CD4-positive, alpha-beta T cell (primary cell): ENCODE results near the gene PLET1. TPM values are rescaled to one million over a fixed set of nuclear protein-coding genes. Genes with fewer than 3 reads are reported as not detected.

Experiments used
- ATAC-seq: fragments of 200-7000 bp; cut with Tn5 transposase; one replicate; pipeline ENCODE4 v1.10.0; 2022; ENCODE audit warnings: mild to moderate bottlenecking; ENCODE audit not compliant: poor library complexity
- CTCF ChIA-PET: fragments of 350-600 bp; sonication (Branson Sonifier 250); formaldehyde crosslinking; loops from one replicate; lab custom pipeline; 2021; ENCODE audit warnings: antibody characterized with exemption, inconsistent platforms; lab: Charles Lee
- POLR2A ChIA-PET: fragments of 350-600 bp; sonication (Branson Sonifier 250); formaldehyde crosslinking; loops from one replicate; lab custom pipeline; 2021; ENCODE audit warnings: antibody characterized with exemption, inconsistent platforms; lab: Charles Lee
- DNase-seq, 14 experiments: peaks; one replicate each; pipeline ENCODE4 v3.0.0-alpha.2; 2013 to 2020; ENCODE audit warnings: mixed read lengths in 2 of 14
- H3K27ac ChIP-seq, 2 donors: one replicate each; pipeline versions ENCODE4 v1.5.1 to v1.7.0; 2013; ENCODE audit warnings: low read length in 2 of 2, low read depth in 1 of 2, mild to moderate bottlenecking in 1 of 2
- H3K27me3 ChIP-seq, 2 experiments: 1 replicate in 1 of 2; 2 replicates in 1 of 2; pipeline versions ENCODE4 v1.6.1 to v1.7.0; 2013; ENCODE audit warnings: low read length in 2 of 2, control low read depth in 1 of 2, mild to moderate bottlenecking in 1 of 2, moderate library complexity in 1 of 2; ENCODE audit not compliant: insufficient read depth in 2 of 2, control insufficient read depth in 1 of 2
- H3K36me3 ChIP-seq: one replicate; pipeline ENCODE4 v1.6.1; 2013; ENCODE audit warnings: low read length, control low read depth; ENCODE audit not compliant: insufficient read depth
- H3K4me1 ChIP-seq: one replicate; pipeline ENCODE4 v1.6.1; 2013; ENCODE audit warnings: low read length, control low read depth; ENCODE audit not compliant: insufficient read depth
- H3K4me3 ChIP-seq: one replicate; pipeline ENCODE4 v1.5.1; 2013; ENCODE audit warnings: mild to moderate bottlenecking, low read length, moderate library complexity
- H3K9me3 ChIP-seq, 2 experiments: 1 replicate in 1 of 2; 2 replicates in 1 of 2; pipeline versions ENCODE4 v1.6.1 to v1.7.0; 2013; ENCODE audit warnings: low read length in 2 of 2, mild to moderate bottlenecking in 2 of 2, control low read depth in 1 of 2, moderate library complexity in 1 of 2; ENCODE audit not compliant: control insufficient read depth in 1 of 2, insufficient read depth in 1 of 2
- H3K27ac Mint-ChIP-seq: one replicate; pipeline ENCODE4 v1.8.0; 2020; ENCODE audit warnings: mixed read lengths
- H3K27me3 Mint-ChIP-seq: one replicate; pipeline ENCODE4 v1.8.0; 2021; ENCODE audit warnings: mixed read lengths
- H3K36me3 Mint-ChIP-seq: one replicate; pipeline ENCODE4 v1.8.0; 2021; ENCODE audit warnings: low read depth, mixed read lengths
- H3K4me1 Mint-ChIP-seq: one replicate; pipeline ENCODE4 v1.8.0; 2021; ENCODE audit warnings: low read depth, mixed read lengths
- H3K4me3 Mint-ChIP-seq: one replicate; pipeline ENCODE4 v1.8.0; 2020; ENCODE audit warnings: mild to moderate bottlenecking, mixed read lengths
- H3K9me3 Mint-ChIP-seq: one replicate; pipeline ENCODE4 v1.8.0; 2020; ENCODE audit warnings: mixed read lengths
- intact Hi-C, 2 experiments: fragments of 100-400 bp; cut with DNase I in 1 of 2; cut with micrococcal nuclease in 1 of 2; formaldehyde crosslinking; loops; one replicate each; pipeline versions ENCODE4 v1.15.1 to v1.9.0; 2023 to 2025; cut with DNase I, micrococcal nuclease
- total RNA-seq, 174 experiments: library from RNA in 2 of 174; stranded (reverse) in 2 of 174; gene quantifications; one replicate each; pipeline ENCODE4 v1.2.3 and lab custom pipeline; 2021 to 2026
- TF ChIP-seq, protein P1 (sequence below): fragments of 200-600 bp; IDR thresholded peaks from one replicate; pipeline ENCODE4 v1.8.0; 2022; ENCODE audit warnings: antibody characterized with exemption, mild to moderate bottlenecking

PLET1 gene
- total RNA-seq, 2 experiments from 2014 or later: not detected

DNA sequence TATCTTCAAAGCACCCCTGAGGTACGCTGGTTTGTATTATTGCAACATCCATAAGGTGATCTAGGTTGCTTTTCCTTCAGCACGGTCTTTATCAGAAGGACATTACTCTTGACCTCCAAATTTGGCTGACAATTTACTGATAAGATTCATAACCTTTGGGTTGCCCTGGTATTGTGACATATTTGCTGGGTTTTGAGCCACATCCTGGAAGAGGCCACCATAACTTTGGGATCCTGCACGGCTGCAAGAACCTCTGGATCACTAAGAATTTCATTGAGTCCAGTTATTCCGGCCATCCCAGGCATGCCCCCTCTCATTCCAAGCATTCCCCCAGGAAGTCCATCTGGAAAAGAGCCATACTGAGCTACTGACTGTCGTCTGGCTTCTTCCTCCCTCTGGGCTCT is 6.5 kb upstream of the PLET1 start:
- Mint-ChIP-seq H3K4me3 (no peak overlapping the region), H3K36me3 (no peaks in the 10 kb centered on the region), H3K4me1 (no peaks in the 10 kb centered on the region), H3K9me3 (no peaks in the 10 kb centered on the region), H3K27me3 (no peaks in the 10 kb centered on the region), H3K27ac (no peak overlapping the region)
- DNase-seq (no peak), ATAC-seq (no peak)
- Histone ChIP-seq H3K4me3 (no peak overlapping the region), H3K27ac (no peak overlapping the region), H3K4me1 (no peaks in the 10 kb centered on the region), H3K27me3 (no peaks in the 10 kb centered on the region), H3K9me3 (no peaks in the 10 kb centered on the region), H3K36me3 (no peaks in the 10 kb centered on the region)
- intact Hi-C loops: no loop called here
- TF ChIP-seq, protein P1, sequence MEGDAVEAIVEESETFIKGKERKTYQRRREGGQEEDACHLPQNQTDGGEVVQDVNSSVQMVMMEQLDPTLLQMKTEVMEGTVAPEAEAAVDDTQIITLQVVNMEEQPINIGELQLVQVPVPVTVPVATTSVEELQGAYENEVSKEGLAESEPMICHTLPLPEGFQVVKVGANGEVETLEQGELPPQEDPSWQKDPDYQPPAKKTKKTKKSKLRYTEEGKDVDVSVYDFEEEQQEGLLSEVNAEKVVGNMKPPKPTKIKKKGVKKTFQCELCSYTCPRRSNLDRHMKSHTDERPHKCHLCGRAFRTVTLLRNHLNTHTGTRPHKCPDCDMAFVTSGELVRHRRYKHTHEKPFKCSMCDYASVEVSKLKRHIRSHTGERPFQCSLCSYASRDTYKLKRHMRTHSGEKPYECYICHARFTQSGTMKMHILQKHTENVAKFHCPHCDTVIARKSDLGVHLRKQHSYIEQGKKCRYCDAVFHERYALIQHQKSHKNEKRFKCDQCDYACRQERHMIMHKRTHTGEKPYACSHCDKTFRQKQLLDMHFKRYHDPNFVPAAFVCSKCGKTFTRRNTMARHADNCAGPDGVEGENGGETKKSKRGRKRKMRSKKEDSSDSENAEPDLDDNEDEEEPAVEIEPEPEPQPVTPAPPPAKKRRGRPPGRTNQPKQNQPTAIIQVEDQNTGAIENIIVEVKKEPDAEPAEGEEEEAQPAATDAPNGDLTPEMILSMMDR: no peak
- ChIA-PET POLR2A (no interaction called here), CTCF (no interaction called here)

DNA sequence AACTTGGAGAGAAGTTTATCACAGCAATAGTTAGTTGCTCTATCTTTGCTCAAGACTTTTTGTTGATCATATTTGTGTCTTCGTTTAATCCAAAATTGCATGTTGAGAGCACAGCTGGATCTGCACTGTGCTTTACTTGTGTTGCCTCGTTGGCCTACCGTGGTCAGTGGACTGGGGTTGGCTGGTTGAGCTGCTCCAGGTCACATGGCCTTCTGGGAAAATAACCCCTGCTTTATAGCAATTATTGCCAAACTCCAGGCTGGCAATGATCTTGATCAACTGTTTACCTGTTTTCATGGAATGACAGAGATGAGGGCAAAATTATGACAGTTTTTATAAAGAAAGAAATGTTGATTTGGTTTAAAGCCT is 5.7 kb upstream of the PLET1 start:
- ATAC-seq: no peak
- no peak overlapping the region for H3K27ac ChIP-seq
- Mint-ChIP-seq H3K27ac (no peak overlapping the region), H3K36me3 (no peaks in the 10 kb centered on the region), H3K9me3 (no peaks in the 10 kb centered on the region), H3K4me1 (no peaks in the 10 kb centered on the region), H3K27me3 (no peaks in the 10 kb centered on the region), H3K4me3 (no peak overlapping the region)
- H3K36me3 ChIP-seq: no peaks in the 10 kb centered on the region
- POLR2A ChIA-PET: no interaction called here
- no peaks in the 10 kb centered on the region for H3K9me3 ChIP-seq
- no peak overlapping the region for H3K4me3 ChIP-seq
- TF ChIP-seq, protein P1: no peak
- DNase-seq: no peak
- no peaks in the 10 kb centered on the region for H3K27me3 ChIP-seq
- CTCF ChIA-PET: no interaction called here
- intact Hi-C loops: no loop called here
- no peaks in the 10 kb centered on the region for H3K4me1 ChIP-seq

DNA sequence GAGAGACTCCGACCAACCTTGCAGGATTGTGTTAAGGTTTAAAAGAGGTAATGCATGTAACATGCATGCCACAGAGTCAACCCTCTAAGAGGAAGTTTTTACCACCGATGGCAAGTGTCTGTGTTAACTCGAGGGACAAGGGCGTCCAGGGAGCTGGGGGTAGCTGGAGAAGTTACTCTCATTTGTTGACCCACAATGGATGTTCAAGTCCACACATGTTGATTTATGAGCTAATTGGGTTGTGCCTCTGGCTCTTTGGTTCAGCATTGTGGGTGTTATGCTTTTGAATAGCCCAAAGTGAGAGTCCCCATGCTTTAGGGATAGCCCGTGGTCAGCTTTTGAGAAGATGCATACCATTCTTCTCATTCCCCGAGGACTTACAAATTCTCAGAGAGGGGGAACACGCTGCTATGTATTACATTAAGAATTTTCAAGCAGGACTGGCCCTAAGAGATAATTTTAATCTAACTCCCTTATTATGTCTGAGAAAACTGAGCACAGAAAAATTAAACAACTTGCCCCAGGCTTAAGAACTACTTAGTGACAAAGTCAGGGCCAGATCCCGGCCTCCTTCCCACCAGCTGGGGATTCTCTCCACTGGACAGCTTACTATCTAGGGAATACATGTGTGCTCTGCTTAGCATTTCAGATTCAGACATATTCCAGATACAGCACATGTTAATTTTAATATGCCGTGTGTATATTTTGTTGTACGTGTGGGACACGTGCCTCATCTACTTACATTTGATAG is 5.2 kb upstream of the PLET1 start:
- Mint-ChIP-seq H3K27me3 (no peaks in the 10 kb centered on the region), H3K36me3 (no peaks in the 10 kb centered on the region), H3K4me1 (no peaks in the 10 kb centered on the region), H3K27ac (no peak overlapping the region), H3K9me3 (no peaks in the 10 kb centered on the region), H3K4me3 (no peak overlapping the region)
- Histone ChIP-seq H3K9me3 (no peaks in the 10 kb centered on the region), H3K27ac (no peak overlapping the region), H3K4me3 (no peak overlapping the region), H3K27me3 (no peaks in the 10 kb centered on the region), H3K4me1 (no peaks in the 10 kb centered on the region), H3K36me3 (no peaks in the 10 kb centered on the region)
- DNase-seq (no peak), ATAC-seq (no peak)
- TF ChIP-seq, protein P1: no peak
- POLR2A ChIA-PET: no interaction called here
- intact Hi-C loops: no loop called here
- CTCF ChIA-PET: no interaction called here
